Endothelial cell of umbilical vein (primary cell): ENCODE data around the gene MYRIP. TPM values are rescaled to one million over a fixed set of nuclear protein-coding genes. Genes with fewer than 3 reads are reported as not detected.

Source experiments
- BruUV-seq: library from RNA; stranded (reverse); fragments of 400-500 nt; replicated peaks from 2 replicates; lab custom pipeline; 2021; lab: Mats Ljungman, UMichigan
- CTCF ChIA-PET: fragments of 300-600, 350-600 bp; sonication (Branson Sonifier 250); formaldehyde crosslinking; loops from one replicate; lab custom pipeline; 2021; ENCODE audit warnings: antibody characterized with exemption, inconsistent platforms; lab: Charles Lee
- POLR2A ChIA-PET: fragments of 300-600, 350-600 bp; sonication (Branson Sonifier 250); formaldehyde crosslinking; loops from one replicate; lab custom pipeline; 2021; ENCODE audit warnings: antibody characterized with exemption, inconsistent platforms; lab: Charles Lee
- DNase-seq: peaks from one replicate; pipeline ENCODE4 v3.0.0-alpha.2; 2011; ENCODE audit warnings: low read depth, low spot score
- FAIRE-seq: peaks from 2 replicates; lab custom pipeline; 2011; peaks lifted over from hg19 to GRCh38; lab: Jason Lieb, UNC
- H2AFZ ChIP-seq: 2 replicates; pipeline ENCODE4 v1.6.0; 2012; ENCODE audit warnings: low read depth, low read length, control low read depth, inconsistent platforms
- H3K27ac ChIP-seq: 2 replicates; pipeline ENCODE4 v1.5.1; 2011; ENCODE audit warnings: low read depth, mild to moderate bottlenecking, control low read depth, low read length, moderate library complexity; ENCODE audit not compliant: insufficient read depth
- H3K27me3 ChIP-seq, 2 experiments: 2 replicates each; pipeline versions ENCODE4 v1.6.0 to v1.6.1; 2011; ENCODE audit warnings: low read length in 2 of 2, mixed read lengths in 1 of 2; ENCODE audit not compliant: control insufficient read depth in 2 of 2, insufficient read depth in 2 of 2
- H3K36me3 ChIP-seq, 2 experiments: 2 replicates in 1 of 2; 3 replicates in 1 of 2; pipeline ENCODE4 v1.5.1; 2011; ENCODE audit warnings: low read length in 2 of 2, mild to moderate bottlenecking in 1 of 2, moderate library complexity in 1 of 2; ENCODE audit not compliant: control insufficient read depth in 2 of 2, insufficient read depth in 2 of 2; ENCODE audit errors: extremely low read depth in 1 of 2
- H3K4me1 ChIP-seq: 3 replicates; pipeline ENCODE4 v1.5.1; 2011; ENCODE audit warnings: mild to moderate bottlenecking, low read length; ENCODE audit not compliant: control insufficient read depth, insufficient read depth; ENCODE audit errors: extremely low read depth
- H3K4me2 ChIP-seq: 2 replicates; pipeline ENCODE4 v1.6.1; 2011; ENCODE audit warnings: low read length, control low read depth, mixed read lengths; ENCODE audit not compliant: insufficient read depth
- H3K4me3 ChIP-seq, 3 experiments: fragments of 200-600 bp in 1 of 3; sonication (generic), shearing (Covaris generic) in 1 of 3; replicated peaks in 1 of 3; 2 replicates each; pipeline ENCODE4 v1.5.1; 2011 to 2016; ENCODE audit warnings: control low read depth in 3 of 3, low read length in 3 of 3, mild to moderate bottlenecking in 2 of 3, inconsistent platforms in 1 of 3, low read depth in 1 of 3, moderate library complexity in 1 of 3; ENCODE audit not compliant: insufficient read depth in 1 of 3
- H3K79me2 ChIP-seq: 2 replicates; pipeline ENCODE4 v1.6.0; 2012; ENCODE audit warnings: low read length, inconsistent platforms; ENCODE audit not compliant: control insufficient read depth, insufficient read depth
- H3K9ac ChIP-seq: replicated peaks from 2 replicates; pipeline ENCODE3; 2011; ENCODE audit warnings: low read length, control low read depth; ENCODE audit not compliant: insufficient read depth; ENCODE audit errors: extremely low read depth
- H3K9me1 ChIP-seq: replicated peaks from 3 replicates; pipeline ENCODE4 v1.6.0; 2011; ENCODE audit warnings: mild to moderate bottlenecking, low read length; ENCODE audit not compliant: control insufficient read depth, insufficient read depth; ENCODE audit errors: extremely low read depth
- H3K9me3 ChIP-seq: replicated peaks from 2 replicates; pipeline ENCODE4 v1.5.1; 2012; ENCODE audit warnings: low read length, inconsistent platforms; ENCODE audit not compliant: control insufficient read depth, insufficient read depth
- H4K20me1 ChIP-seq: replicated peaks from 2 replicates; pipeline ENCODE3; 2011; ENCODE audit warnings: mild to moderate bottlenecking, low read length; ENCODE audit not compliant: control insufficient read depth, insufficient read depth; ENCODE audit errors: extremely low read depth
- EZH2 ChIP-seq: IDR thresholded peaks from 2 replicates; pipeline ENCODE4 v1.6.1; 2012; ENCODE audit warnings: borderline replicate concordance, low read depth, mild to moderate bottlenecking, moderate library complexity, low read length, inconsistent platforms; ENCODE audit not compliant: severe bottlenecking
- FOS ChIP-seq: IDR thresholded peaks from 2 replicates; pipeline ENCODE4 v1.6.1; 2011; ENCODE audit warnings: mild to moderate bottlenecking, low read length, moderate library complexity, borderline replicate concordance; ENCODE audit not compliant: insufficient read depth
- GATA2 ChIP-seq: IDR thresholded peaks from 2 replicates; pipeline ENCODE4 v1.7.0; 2011; ENCODE audit warnings: low read depth, mild to moderate bottlenecking, moderate library complexity, mixed read lengths, low read length; ENCODE audit not compliant: insufficient read length, insufficient read depth
- JUN ChIP-seq: IDR thresholded peaks from 2 replicates; pipeline ENCODE4 v1.6.1; 2011; ENCODE audit warnings: borderline replicate concordance, low read depth; ENCODE audit not compliant: insufficient read length, insufficient read depth
- MYC ChIP-seq: IDR thresholded peaks from one replicate; pipeline ENCODE4 v1.6.1; 2011; ENCODE audit warnings: mild to moderate bottlenecking, low read depth, low read length
- POLR2A ChIP-seq: IDR thresholded peaks from 2 replicates; pipeline ENCODE4 v1.6.1; 2012; ENCODE audit warnings: low read depth, mild to moderate bottlenecking, control low read depth, low read length
- POLR2AphosphoS5 ChIP-seq: IDR thresholded peaks from 2 replicates; pipeline ENCODE4 v1.6.1; 2012; ENCODE audit warnings: low read depth, mild to moderate bottlenecking, control low read depth, low read length, moderate library complexity; ENCODE audit not compliant: insufficient read depth
- dilution Hi-C: fragments of 300-500 bp; cut with MboI; formaldehyde crosslinking; loops from one replicate; pipeline ENCODE4 v1.15.0; 2019; ENCODE audit warnings: low sequenced_read_pairs; ENCODE audit not compliant: extremely low pct_ligation_motif_present
- intact Hi-C: fragments of 100-400 bp; cut with micrococcal nuclease; formaldehyde crosslinking; loops from one replicate; pipeline ENCODE4 v1.10.0; 2022
- polyA plus RNA-seq, 4 experiments: library from polyadenylated mRNA; depleted of rRNA in 3 of 4; stranded (reverse) in 3 of 4; unstranded in 1 of 4; fragments of >200 nt; gene quantifications; 2 replicates each; pipeline versions ENCODE4 v1.2.1 to v1.2.3, GENCODE V29; 2011 to 2012; ENCODE audit warnings: missing spikeins in 1 of 4
- total RNA-seq: library from RNA; stranded (reverse); gene quantifications from 2 replicates; pipeline ENCODE4 v1.2.3, GENCODE V29; 2021
- TF ChIP-seq, protein P1 (sequence below), 2 donors: IDR thresholded peaks; 1 replicate in 1 of 2; 2 replicates in 1 of 2; pipeline ENCODE4 v1.5.1; 2011; ENCODE audit warnings: low read length in 2 of 2, mild to moderate bottlenecking in 2 of 2, moderate library complexity in 2 of 2, control low read depth in 1 of 2, inconsistent platforms in 1 of 2, low read depth in 1 of 2; ENCODE audit not compliant: insufficient read depth in 1 of 2; ENCODE audit errors: extremely low read depth in 1 of 2
- TF ChIP-seq, protein P2 (sequence below): IDR thresholded peaks from 2 replicates; pipeline ENCODE4 v1.6.1; 2011; ENCODE audit not compliant: insufficient read depth, insufficient read length

MYRIP gene
- total and polyA plus RNA-seq, 2 donors (not counting 3 experiments of a cell fraction or from before 2014, with no cell fraction given): 6.7 to 11.9 TPM

DNA sequence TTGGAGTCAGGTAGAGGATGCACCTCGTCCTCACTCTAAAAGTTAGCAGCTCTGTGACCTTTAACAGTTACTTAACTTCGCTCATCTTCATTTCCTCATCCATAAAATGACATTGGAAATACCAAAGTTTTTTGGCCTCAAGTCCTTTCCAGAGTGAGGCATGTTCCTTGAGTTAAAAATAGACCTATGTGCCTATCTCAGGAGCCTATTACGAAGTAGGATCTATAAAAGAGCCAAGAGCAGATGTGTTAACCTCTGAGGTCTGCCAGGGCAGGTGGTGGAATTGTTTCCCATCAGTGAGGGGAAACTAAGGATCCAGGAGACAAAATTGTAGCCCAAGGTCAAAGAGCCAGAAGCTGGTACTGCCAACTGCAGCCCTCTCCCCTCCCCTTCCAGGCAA, 379.7 kb downstream of the MYRIP start:
- Histone ChIP-seq H3K9me1 (no peaks in the 10 kb centered on the region), H3K4me3 (no peak overlapping the region), H3K27me3 (no peaks in the 10 kb centered on the region), H3K9ac (no peak overlapping the region), H2AFZ (no peak overlapping the region), H3K36me3 (peaks cover 0 to 13% of the 10 kb centered on the region in 2 experiments), H3K79me2 (no peaks in the 10 kb centered on the region), H3K27ac (no peak overlapping the region), H4K20me1 (no peaks in the 10 kb centered on the region), H3K4me2 (no peak overlapping the region), H3K9me3 (no peaks in the 10 kb centered on the region), H3K4me1 (no peaks in the 10 kb centered on the region)
- intact Hi-C loops: no loop called here
- DNase-seq: no peak
- TF ChIP-seq POLR2AphosphoS5 (no peak), MYC (no peak), POLR2A (no peak), GATA2 (no peak), JUN (no peak), FOS (no peak), EZH2 (no peak)
- TF ChIP-seq, protein P1, sequence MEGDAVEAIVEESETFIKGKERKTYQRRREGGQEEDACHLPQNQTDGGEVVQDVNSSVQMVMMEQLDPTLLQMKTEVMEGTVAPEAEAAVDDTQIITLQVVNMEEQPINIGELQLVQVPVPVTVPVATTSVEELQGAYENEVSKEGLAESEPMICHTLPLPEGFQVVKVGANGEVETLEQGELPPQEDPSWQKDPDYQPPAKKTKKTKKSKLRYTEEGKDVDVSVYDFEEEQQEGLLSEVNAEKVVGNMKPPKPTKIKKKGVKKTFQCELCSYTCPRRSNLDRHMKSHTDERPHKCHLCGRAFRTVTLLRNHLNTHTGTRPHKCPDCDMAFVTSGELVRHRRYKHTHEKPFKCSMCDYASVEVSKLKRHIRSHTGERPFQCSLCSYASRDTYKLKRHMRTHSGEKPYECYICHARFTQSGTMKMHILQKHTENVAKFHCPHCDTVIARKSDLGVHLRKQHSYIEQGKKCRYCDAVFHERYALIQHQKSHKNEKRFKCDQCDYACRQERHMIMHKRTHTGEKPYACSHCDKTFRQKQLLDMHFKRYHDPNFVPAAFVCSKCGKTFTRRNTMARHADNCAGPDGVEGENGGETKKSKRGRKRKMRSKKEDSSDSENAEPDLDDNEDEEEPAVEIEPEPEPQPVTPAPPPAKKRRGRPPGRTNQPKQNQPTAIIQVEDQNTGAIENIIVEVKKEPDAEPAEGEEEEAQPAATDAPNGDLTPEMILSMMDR (IDR thresholded peaks at IDR 0.05; ENCODE audit: extremely low read depth in 1 of 2, insufficient read depth in 1 of 2, low read depth in 1 of 2, low read length in 2 of 2): no peak
- TF ChIP-seq, protein P2, sequence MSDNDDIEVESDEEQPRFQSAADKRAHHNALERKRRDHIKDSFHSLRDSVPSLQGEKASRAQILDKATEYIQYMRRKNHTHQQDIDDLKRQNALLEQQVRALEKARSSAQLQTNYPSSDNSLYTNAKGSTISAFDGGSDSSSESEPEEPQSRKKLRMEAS: no peak
- CTCF ChIA-PET: interaction anchor here (0.8 to 8.3 kb wide), 2 partner anchors 123 to 691 kb away, joined by 3 to 261 read pairs; partner anchors contain the start of gene EIF1B
- BruUV-seq: no TSS peak
- POLR2A ChIA-PET: no interaction called here
- no peak for FAIRE-seq
- dilution Hi-C loops: no loop called here
